Panc1 (cell line): ENCODE measurements around the gene DPP4.

Experiments used
- CTCF ChIP-seq: fragments of 450-650 bp; IDR thresholded peaks from 2 replicates; pipeline ENCODE4 v1.5.1; 2017; ENCODE audit warnings: mild to moderate bottlenecking
- POLR2AphosphoS5 ChIP-seq: IDR thresholded peaks from 2 replicates; pipeline ENCODE4 v1.6.1; 2012; ENCODE audit warnings: mild to moderate bottlenecking, low read depth, low read length, moderate library complexity

- TF ChIP-seq CTCF, result no peak
- TF ChIP-seq POLR2AphosphoS5, result no peak
Observed at GRCh38 chr2:162107361-162107901, 33.4 kb upstream of the DPP4 start.
